ENCODE results near the gene FCSK.

FCSK gene

DNA sequence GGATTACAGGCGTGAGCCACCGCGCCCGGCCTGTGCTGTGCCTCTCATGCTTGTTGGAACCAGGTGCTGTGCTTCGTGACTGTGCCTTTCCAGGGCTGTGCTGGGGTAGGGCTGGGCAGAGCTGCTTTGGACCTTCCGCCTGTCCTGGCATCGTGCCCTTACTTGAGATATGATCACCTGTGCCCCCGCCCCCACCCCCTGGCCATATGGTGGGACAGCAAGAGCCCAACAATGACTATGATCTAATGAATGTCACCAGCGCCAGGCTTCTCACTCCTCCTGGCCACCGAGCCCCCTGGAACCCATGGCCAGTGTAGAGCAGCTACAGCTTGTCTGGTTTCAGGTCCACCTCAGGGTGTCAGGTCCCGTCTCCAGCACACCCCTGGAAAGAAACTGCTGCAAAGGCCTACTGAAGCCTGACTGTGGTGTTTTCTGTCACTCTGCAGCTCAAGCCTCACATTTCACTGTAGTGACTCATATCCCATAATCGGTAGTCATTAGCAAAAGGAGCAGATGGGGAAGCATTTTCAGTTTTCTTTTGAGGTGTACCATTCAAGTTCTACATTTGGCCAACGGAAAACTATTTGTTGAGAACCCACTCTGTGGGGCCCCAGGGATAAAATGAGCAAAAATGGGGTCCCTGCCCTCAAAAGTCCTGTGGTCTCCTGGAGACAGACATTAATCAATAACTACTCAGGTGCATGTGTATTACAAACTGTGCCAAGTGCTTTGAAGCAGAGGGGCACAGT, 22.1 kb downstream of the FCSK start:
- DNase-seq (ENCODE audit: low spot score) = no peak

DNA sequence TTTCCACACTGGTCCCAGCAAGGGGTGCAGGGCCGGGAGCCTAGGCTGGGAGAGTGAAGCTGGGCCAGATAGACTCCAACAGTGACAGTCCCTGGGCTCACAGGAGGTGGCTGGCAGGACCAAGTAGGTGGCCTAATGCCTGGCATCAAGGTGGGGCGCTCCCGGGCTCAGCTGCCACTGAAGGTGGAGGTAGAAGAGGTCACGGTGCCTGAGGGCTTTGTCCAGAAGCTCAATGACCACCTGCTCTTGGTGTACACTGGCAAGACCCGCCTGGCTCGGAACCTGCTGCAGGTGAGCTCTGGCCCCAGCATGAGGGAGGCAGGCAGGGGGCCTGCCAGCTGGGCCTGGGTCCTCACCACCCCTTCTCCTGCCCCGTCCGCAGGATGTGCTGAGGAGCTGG, 23.8 kb downstream of the FCSK start:
- no peak for DNase-seq (ENCODE audit: low spot score)

DNA sequence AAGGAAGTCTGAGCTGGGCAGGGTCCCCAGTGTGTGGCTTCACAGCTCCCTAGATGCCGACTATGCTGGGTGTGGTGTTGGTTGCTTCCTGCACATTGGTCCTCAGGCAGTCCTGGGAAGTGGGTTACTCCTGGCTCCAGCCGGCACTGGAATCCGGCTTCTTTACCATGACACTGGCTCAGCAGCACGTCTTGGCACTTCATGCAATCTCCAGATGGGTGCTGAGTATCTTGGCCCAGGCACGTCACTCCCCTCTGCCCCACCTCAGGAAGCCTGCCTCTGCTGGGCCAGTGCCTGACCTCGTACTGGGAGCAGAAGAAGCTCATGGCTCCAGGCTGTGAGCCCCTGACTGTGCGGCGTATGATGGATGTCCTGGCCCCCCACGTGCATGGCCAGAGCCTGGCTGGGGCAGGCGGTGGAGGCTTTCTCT, 24.5 kb downstream of the FCSK start:
- no peak for DNase-seq (ENCODE audit: low spot score)

DNA sequence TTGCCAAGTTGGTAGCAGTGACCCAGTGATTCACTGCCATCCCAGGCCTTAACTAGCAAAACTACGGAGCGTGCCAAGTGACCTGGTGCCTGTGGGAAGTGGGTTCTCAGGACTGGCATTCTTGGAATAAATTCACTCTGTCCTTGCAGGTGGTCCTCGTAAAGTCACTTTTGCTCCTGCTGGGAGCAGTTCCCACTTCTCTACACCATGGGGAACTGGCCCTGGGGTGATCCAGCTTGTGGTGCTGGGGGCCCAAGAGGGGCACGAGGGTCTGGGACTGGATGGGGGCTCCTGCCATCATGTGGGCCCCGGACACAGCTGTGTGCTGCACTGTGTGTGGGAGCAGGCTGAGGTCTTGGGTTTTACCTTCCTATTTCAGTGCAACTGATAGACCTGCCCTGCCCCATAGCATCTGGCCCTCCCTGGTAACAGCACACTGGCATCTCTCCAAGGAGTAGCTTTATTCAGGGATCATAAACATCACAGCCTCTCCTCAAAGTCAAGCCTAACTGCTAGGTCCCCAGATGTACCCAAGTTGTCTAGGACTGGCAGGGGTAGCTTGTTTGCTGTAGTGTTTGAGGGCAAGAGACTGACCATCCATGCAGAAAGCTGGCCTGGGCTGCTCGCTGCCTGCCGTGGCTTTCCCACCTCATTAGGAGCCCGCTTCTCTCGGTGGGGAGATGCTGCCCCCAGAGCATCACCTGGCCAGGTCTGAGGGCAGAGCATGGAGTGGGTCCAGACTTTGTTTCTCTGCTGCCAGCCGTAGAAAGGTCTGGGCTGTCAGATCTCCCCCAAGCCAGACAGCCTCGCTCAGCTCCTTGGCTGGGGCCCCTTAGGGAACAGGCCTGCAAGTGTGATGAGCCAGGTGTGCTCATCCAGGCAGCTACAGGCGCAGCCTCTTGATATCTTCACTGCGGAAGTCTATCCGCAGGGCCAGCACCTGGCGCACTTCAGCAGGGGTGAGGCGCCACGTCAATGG, 26.0 kb downstream of the FCSK start:
- DNase-seq (ENCODE audit: low spot score) = no peak

DNA sequence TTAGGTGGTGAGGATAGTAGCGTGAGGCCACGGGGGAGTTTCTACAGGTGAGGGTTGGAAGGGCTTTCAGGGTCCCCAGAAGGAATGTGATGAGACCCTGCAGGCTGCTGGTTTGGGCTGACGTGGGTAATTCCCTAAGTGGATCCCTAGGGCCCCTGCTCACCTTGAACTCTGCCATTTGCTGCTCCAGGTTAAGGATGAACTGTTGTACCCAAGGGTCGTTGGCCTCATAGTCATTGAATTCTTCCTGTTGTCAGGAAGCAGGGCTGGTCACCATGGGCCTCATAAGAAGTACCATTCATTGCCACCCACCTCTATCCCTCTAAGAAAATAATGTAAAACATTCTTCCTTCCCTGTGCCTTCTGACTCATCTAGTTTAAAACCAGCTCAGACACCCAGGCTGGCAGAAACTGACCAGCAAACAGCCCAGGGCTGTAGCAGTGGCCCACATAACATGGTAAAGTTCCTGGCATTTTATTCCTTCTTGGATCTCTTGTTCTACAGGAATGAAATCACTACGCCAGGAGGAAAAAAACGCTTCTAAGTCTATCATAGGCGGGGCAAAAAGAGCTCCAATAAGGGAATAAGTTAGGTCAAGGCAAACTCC, 27.6 kb downstream of the FCSK start:
- DNase-seq (ENCODE audit: low spot score) = no peak

DNA sequence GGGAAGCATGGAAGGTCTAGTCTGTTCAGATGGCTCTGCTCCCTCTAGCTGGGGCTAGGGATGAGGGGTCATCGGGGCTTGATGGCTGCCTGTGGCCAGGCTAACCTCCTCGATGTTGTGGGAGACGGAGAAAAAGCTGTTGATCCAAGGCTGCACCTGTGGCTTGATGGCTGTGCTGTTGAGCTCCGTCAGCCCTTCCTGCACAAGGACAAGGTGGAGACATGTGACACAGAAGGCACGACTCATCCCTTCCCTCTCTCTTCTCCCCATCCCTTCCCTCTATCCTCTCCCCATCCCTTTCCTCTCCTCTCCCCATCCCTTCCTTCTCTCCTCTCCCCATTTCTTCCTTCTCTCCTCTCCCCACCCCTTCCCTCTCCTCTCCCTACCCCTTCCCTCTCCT, 28.2 kb downstream of the FCSK start:
- no peak for DNase-seq (ENCODE audit: low spot score)

DNA sequence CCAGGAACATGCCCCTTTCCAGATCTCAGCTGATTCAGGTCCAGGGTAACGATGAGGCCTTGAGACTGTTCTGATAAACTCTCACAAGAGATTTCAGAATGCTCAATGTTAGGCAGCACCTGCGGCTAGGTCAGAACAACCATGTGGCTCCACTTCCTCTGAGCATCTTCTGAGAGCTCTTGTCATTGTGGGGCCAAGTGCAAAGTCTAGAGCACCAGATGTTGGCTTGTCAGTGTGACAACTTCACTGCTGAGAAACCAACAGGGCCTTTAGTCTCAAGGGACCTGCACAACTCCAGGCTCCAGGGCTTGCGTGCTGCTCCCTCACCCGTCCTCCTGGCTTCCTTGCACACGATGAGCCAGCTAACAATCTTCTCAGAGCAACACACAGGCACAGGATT, 29.0 kb downstream of the FCSK start:
- DNase-seq (ENCODE audit: low spot score) = no peak

DNA sequence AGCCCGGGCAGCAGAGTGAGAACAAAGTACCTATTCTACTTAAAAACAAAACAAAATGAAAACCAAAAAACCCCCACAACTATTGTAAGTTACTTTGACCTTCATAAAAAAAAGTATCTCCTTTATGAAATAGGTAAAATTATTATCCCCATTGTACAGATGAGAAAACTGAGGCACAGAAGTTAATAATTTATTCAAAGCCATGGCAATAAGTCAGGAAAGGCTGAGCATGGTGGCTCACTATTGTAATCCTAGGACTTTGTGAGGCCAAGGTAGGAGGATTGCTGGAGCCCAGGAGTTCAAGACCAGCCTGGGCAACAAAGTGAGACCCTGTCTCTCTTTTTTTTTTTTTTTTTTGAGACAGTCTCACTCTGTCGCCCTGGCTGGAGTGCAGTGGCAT, 30.5 kb downstream of the FCSK start:
- DNase-seq (ENCODE audit: low spot score) = no peak

DNA sequence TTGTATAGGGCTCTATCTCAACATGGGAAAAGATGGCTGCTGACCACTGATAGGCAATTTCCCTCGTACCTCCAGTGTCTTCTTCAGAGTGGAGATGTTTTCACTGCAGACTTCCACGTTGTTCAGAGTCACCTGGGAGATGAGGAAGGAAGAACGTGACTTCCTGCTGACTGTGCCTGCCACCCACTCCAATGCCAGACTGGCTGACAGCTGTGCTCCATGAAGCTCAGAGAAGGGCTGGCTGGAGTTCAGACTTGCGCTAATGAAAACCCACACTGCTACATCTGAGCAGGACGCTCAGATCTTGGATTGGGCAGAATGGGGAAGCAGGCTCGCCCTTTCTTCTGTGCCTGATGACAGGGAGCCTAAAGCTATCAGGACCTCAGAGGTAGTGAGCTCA, 35.9 kb downstream of the FCSK start:
- DNase-seq (ENCODE audit: low spot score) = no peak

DNA sequence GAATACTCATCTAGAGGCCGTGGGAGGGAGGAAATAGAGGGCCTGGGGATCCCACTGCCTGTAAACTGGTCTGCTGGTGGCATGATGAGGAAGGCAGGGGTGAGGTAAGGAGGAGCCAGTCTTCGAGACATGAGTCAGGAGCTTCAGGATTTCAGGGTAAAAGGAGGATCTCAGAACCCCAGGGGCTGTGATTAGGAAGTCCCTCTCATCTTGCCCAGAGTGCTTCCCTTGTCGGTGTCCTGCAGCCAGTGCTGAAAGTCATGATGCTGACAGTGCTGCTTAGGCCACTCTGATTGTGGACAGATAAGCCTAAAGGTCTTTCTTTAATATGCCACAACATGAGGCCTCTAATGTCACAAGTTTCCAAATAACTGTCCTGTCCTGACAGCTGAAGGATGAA, 39.4 kb downstream of the FCSK start:
- DNase-seq (ENCODE audit: low spot score) = no peak

DNA sequence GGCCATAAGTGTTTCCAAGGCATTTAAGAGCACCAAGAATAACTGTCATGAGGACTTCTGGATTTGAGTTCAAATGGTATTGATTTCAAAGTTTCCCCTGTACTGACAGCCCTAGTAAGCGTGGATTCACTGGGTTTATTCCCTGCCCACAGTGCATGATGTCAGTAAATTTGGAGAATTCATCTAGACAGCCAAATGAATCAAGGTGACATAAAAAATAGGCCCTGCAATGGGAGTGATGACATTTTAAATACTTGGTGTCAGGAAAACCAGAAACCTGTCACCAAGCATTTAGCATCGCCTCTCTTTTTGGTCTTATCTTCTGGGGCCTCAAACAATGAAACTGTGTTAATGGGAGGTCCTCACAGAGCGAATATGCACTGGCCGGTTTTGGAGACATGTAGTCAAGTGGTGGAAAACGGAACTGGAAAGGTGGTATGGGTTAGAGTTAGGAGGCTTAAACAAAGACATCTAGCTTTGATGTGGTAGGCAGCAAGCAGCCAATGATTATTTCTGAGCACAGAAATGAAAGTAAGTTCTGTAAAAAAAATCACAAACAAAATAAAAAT, 39.9 kb downstream of the FCSK start:
- no peak for DNase-seq (ENCODE audit: low spot score)

DNA sequence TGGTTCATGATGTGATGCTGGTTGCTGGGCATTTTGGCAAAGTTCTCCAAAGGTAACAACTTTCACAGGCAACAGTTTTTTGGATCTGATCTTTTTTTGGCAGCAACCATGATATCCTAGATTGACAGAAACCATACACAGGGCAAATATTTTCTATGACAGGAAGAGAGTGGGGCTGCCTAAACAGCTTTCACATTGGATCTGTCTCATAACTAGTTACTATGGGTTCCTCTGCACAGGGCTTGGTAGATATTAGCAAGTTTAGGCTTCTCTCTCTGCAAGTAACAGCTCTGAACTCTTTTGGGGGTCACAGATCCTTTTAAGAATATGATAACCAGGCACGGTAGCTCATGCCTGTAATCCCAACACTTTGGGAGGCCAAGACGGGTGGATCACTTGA, 40.4 kb downstream of the FCSK start:
- no peak for DNase-seq (ENCODE audit: low spot score)

DNA sequence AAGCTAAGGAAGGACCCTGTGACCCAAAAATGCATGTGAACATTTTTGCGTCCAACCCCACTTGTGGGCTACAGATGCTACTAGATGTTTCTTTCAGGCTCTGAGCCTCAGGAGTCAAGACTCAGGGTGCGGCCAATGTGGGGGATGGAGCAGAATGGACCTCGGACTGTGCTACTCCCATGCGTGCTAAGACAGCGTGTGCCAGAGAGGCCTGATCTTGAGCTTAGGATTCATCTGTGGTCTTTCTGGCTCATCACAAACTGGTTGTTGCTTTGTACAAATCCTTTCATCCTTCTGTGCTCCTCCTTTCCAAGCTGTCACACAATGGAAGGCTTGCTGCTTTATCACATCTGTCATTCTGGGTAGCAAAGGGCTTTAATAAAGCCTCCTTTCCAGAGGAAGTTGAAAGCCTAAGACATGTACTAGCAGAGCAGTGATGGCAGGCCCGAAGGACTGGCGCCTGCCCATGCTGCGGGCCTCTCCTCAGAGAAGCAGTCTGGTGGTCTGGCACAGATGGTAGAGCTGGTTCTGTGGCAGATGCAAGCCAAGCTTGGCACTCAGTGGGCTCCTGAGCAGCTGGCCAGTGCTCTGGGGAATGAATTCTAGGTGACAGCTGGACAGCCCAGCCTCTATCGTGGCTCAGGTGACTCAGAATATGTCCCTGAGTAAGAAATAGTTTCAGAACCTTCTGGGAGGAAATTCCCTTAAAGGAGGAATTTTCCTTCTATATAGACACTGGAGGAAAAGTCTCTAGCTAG, 41.2 kb downstream of the FCSK start:
- no peak for DNase-seq (ENCODE audit: low spot score)

DNA sequence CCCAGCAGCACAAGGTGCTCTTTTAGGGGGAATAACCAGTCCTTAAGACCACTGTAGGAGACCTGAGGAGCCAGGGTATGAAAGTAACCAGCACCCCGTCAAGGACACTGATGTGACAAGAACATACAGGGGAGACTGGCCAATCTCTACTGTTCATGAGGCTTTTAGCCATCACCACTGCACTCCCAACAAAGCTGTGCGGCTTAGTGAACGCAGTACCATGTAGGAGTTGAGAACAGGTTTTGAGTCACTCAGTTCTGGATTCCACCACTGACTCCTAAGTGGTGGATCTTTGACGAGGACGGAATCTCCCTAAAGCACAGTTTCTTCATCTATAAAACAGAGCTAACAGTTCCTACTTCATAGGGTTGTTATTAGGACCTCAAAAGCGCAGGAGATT, 42.1 kb downstream of the FCSK start:
- DNase-seq (ENCODE audit: low spot score) = no peak

DNA sequence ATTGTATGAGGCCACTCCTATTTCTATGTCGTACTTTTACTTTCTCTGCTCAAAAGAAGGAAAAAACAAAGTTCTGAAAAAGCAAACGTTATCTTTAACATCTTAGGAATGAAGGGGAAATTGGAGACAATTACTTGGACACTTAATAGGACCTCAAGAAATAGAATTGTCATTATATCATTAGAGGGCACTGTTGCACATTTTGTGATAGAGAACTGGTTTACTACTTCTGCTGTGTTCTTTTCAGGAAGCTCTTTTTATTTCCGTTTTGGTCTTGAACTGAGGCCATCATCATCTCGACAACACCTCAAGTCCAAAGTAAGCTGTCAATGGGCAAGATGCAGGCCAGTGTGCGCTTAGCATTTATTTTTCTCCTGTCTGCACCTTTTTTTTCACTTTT, 54.4 kb downstream of the FCSK start:
- no peak for DNase-seq (ENCODE audit: low spot score)

DNA sequence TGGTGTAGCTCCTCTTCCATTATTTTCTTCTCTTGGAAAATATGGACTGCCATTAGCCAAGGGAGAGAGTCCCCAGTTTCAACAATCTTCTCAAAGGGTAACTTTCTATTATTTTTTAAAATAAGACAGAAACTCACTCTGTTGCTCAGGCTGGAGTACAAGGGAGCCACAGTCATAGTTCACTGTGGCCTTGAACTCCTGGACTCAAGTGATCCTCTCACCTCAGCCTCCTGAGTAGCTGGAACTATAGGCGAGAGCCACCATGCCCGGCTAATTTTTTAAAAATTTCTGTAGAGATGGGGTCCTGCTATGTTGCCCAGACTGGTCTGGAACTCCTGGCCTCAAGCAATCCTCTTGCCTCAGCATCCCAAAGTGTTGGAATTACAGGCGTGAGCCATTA, 55.8 kb downstream of the FCSK start:
- DNase-seq (ENCODE audit: low spot score) = no peak

DNA sequence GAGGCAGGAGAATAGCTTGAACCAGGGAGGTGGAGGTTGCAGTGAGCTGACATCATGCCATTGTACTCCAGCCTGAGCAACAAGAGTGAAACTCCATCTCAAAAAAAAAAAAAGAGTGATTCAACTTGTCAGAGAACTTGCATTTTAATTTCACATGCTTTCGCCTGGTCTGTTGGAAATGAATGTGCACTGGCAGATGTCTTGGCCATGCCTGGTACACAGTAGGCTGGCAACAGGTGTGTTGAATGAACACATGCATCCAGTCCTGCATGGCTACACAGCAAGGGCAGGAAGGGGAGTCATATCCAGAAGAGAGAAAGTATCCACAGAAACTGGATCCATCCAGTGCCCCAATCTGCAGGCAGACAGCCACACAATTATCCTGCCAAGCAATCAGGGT, 57.4 kb downstream of the FCSK start:
- no peak for DNase-seq (ENCODE audit: low spot score)

DNA sequence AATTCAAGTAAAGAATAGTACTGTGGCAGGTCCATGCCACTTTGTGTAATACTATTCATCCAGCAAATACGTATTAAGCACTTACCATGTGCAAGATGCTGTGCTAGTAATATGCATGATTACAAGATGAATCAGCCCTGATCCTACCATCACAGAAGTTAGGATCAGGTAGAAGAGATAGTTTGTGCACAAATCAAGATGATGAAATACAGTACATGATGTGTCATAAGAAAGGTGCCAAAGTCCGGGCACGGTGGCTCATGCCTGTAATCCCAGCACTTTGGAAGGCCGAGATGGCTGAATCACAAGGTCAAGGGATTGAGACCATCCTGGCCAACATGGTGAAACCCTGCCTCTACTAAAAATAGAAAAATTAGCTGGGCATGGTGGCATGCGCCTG, 58.1 kb downstream of the FCSK start:
- DNase-seq (ENCODE audit: low spot score) = no peak

DNA sequence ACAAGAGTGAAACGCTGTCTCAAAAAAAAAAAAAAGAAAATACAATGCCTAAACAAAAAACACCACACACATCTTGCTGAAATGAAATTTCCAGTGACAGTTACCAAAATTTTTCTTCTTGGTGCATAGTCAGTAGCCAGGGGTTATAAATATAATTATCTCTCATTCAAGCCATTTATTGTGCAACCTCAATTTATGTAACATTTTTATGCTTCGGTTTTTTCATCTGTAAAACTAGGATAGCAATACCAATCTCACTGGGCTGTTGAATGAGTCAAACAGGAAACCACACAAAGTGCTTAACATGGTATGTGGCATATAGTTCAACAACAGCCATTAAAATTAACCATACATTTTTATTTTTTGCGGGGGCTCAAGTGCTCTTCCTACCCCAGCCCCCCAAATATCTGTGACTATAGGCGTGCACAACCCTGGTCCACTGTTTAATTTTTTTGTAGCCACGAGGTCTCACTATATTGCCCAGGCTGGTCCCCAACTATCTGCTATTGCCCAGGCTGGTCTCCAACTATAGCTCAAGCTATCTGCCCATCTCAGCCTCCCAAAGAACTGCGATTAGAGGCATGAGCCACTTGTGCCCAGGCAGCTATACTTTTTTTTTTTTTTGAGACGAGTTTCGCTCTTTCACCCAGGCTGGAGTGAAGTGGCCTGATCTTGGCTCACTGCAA, 66.4 kb downstream of the FCSK start:
- no peak for DNase-seq (ENCODE audit: low spot score)

DNA sequence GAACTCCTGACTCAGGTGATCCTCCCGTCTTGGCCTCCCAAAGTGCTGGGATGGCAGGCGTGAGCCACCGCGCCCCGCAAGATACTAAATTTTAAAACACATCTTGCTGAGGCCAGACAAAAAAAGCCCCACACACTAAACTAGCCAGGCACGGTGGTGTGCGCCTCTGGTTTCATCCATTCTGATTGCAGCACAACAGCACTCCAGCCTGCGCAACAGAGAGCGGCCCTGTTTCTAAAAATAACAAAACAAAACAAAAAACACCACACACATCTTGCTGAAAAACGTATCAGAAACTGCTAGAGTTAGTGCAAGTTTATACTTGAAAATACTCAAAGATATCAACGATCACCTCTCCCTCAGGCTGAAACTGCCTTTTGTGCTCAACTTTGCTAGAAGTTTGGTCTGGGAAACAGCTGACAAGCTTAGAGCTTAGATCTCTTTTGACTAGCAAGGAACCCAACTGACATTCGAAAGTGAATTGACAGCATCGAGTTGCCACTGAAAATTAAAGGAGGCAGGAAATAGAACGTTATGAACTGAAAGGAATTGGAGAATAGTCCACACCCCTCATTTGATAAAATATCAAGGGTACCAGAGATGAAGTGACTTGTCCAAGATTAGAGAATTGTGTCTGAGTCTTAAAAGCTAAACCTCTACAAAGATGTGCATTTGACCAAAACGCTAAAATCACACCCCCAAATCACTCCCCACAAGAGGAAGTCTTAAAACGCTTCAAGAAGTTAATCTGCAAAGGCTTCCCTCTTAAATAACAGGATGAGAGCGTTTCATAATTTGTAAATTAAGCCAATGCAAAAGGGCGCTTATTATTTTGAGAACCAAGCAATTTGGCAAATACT, 68.1 kb downstream of the FCSK start:
- DNase-seq (ENCODE audit: low spot score) = no peak

All from SK-N-DZ (cell line).